ENCODE results near the gene LY6G5C.

Gene LY6G5C

GRCh38 chr6:31662124-31662723 is 18.6 kb downstream of the LY6G5C start:
- no peak for DNase-seq (ENCODE audit: low read depth)

- no peak for DNase-seq (ENCODE audit: low read depth)
Observed at GRCh38 chr6:31661262-31662123, 19.4 kb downstream of the LY6G5C start.

DNA sequence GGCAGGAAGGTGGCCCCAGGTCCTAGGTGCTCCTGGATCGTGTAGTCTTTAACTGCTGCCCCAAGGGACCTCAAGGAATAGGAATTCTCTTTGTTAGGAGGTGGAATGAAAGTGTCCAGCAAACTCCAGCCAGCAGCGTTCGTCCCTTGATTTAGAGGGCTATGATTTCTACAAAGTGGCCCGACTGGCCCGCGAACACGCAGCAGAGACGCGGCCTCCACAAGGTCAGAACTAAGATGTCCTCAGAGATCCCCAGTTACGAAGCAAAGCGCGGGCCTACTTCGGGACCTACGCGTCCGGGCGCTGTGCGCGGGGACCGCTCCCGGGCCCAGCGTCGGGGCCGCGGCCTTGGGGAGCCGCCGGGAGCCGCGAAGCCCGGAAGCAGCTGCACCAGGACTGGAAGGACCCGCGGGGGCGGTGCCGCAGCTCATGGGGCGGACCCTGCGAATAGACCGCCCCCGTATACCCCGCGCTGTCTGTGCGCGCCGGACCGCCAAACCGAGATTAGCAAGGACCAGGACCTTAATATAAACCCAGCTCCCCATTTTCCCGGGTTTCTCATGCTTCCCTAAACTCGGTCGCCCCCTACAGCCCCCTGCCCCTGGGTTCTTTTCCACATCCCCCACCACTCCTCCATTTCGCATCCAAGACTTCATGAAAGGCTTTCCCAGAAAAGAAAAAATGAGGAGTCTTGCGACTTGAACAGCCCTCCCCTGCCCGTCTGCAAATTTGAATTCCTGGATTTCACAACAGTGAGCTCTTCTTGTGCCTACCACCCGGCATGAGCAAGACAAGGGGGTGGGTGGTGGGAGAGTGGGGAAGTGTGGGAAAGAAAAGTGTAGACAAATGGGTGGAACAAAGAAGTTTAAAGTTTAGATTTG is 20.2 kb downstream of the LY6G5C start, which contains the start of gene C6orf47:
Gene C6orf47, minus strand, starts transcription at position 398 of the 881 bp plus-strand sequence. CDS start 831 bp downstream, outside the sequence.
- peak; percentile 78 for DNase-seq (ENCODE audit: low read depth)

DNA sequence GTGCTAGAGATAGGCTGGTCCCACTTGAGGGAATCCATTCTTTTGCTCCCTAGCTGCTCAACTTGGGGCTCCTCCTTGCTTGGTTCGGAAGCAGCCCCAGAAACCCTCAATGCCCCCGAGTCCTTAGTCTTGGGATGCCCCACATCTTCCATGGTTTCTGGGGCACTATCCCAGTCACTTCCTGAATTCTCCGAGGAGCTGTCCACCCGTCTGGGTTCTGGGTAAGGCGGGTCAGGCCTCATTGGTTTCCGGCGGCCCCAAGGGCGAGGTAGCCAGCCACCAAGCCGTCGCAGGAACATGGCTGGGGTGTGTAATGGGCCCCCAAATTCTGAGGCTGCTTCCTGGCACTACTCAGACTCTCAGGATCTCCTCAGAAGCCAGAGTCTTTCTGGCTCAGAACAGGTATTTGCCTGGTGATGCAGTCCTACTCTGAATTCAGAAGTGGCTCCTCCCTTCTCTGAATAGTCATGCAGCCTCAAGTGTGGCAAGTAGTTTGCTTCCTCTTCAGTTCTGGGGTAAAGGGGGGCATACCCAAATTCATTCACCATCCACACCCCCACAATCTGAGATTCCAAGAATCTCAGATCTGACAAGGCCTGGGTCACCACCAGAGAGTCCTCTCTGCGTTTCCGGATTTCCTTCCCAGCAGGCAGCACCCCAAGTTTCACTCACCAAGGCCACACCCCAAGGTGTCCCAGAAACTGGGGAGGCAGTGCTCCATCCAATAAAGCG is 21.1 kb downstream of the LY6G5C start:
- DNase-seq (ENCODE audit: low read depth), result no peak

- DNase-seq (ENCODE audit: low read depth), result no peak
Observed at GRCh38 chr6:31658983-31659648, 21.8 kb downstream of the LY6G5C start.

GRCh38 chr6:31658158-31658688 is 22.6 kb downstream of the LY6G5C start:
- no peak for DNase-seq (ENCODE audit: low read depth)

- DNase-seq (ENCODE audit: low read depth), result no peak
Observed at GRCh38 chr6:31657406-31658157, 23.3 kb downstream of the LY6G5C start.

DNA sequence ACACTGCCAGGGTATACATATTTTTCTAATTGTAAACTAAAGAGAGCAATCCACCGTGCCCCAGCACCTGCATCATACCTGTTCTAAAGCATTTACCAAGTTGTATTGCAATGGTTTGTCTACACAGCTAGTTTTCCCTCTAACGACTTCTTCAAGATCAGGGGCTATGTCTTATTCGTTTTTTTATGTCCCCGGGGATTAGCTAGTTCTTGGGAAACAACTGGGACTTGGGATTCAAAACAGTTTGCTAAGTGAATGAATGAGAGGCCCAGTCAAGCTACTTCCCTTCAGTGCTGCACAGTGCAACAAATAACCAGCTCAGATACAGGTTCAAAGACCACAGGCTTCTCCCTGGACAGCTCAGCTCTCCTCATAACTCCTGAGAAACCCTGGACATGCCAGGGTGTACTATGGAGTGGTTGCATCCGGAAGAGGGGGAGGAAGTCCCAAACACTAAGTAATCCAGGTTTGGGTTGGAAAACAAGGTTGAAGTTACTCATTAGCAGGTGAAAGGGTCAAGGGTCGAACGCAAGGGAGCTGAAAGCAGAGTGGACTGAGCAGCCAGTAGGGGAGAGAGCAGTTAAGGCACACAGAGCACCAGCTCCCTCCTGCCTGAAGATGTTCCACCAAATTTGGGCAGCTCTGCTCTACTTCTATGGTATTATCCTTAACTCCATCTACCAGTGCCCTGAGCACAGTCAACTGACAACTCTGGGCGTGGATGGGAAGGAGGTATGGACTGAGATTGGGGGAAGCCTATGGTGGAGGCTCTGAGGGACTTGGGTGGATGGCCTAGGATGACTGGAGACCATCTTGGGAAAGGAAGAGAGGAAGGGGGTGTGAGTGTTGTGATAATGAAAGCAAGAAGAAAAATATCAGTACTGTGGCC is 25.3 kb downstream of the LY6G5C start, which contains the start of gene APOM:
Gene APOM, plus strand, starts transcription at position 546 of the 889 bp plus-strand sequence. Its CDS starts 73 bp downstream, at position 619.
- DNase-seq (ENCODE audit: low read depth), result no peak

DNA sequence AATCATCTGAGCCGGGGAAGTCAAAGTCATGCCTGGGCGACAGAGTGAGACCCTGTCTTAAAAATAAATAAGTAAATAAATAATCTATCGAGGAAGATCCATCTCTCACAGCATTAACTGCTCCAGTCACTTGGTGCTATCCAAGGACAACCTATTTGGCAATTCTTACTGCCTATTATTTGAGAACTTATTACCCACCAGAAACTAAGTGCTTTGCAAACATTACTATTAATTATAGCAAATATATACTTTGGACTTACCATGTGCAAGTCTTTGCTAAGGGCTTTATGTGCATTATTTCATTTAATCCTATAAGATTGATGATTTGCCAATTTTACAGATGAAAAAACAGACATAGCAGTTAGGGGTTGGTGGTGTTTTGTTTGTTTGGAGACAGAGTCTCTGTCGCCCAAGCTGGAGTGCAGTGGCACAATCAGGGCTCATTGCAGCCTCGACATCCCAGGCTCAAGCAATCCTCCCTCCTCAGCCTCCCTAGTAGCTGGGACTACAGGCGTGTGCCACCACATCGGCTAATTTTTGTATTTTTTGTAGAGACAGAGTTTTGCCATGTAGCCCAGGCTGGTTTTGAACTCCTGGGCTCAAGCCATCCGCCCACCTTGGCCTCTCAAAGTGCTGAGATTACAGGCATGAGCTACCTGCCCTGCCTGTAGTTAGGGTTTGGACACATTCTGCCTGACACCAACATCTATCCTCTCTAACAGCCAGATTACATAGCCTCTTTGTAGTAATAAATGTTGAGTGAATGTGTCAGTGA is 26.1 kb downstream of the LY6G5C start:
- DNase-seq (ENCODE audit: low read depth), result no peak

- DNase-seq (ENCODE audit: low read depth), result peak; percentile 81
Observed at GRCh38 chr6:31652925-31653724, 27.7 kb downstream of the LY6G5C start.

DNA sequence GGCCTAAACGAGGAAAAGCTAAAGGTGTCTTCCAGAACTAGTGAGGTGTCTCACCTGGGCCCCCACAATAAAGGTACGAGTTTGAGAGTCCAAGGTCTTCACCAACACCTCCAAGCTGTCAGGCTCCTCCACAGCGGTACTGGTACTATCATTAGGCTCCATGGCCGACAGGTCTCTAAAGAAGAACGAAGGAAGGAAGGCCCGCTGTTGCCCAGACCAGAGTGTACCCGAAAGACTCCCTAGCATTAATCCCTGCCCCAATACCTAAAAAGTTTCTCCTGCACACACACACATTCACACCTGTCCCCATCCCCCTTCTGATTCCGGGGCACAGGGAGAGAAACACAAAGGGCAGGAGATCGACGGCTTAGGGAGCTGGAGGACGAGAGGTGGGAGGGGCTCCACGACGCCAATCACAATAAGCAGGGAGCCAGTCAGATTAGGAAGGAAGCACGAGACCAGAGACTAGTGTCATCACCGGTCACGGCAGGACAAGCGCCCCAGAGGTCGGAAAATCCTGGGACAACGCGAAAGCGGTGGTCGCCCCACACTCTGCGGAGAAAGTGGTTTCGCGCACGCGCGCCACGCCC is 29.2 kb downstream of the LY6G5C start:
- no peak for DNase-seq (ENCODE audit: low read depth)

DNA sequence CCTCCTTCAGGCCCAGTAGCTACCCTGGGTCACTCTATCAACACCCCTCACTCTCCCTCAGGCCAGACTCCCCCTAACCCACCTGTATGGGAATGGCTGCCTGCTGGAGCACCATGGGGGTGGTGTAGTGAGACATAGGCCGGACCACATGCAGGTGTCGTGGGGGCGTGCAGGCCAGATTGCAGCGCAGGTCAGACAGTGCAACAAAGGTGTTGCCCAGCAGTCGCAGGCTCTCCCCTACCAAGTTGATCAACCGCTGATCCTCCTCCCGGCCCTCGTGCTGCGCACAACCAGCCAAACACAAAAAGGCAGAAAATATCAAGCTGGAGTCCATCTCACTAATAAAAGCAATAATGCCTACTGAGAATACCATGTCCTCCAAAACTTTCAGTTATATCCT is 35.5 kb downstream of the LY6G5C start:
- DNase-seq (ENCODE audit: low read depth), result no peak

DNA sequence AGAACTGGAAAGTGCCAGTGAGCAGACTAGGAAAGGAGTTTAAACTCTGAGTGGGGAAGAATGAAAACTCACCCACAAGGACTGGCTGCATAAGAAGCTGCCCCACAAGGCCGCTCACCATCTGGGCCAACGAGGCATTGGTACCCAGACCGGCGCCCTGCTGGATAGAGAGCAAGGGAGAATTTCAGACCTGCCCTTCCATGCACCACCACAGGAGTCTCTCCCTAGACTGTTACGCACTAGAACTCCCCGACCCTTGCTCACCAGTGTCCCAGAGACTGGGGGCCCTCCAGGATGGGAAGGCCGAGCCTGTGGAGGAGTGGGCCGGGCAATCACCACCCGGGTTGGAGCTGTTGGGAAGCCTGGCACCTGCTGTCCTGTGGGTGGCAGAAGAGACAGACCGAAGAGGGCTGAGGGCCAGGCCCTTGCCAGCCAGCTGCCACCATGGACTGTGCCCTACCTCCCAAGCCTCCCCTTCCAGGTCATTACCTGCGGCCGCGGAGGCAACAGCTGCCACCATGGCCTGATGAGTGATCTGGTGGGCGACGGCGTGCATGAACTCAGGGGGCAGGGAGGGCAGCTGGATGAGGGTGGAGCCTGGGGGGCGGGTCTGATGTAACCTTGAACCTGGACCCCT is 36.9 kb downstream of the LY6G5C start:
- DNase-seq (ENCODE audit: low read depth), result no peak

DNA sequence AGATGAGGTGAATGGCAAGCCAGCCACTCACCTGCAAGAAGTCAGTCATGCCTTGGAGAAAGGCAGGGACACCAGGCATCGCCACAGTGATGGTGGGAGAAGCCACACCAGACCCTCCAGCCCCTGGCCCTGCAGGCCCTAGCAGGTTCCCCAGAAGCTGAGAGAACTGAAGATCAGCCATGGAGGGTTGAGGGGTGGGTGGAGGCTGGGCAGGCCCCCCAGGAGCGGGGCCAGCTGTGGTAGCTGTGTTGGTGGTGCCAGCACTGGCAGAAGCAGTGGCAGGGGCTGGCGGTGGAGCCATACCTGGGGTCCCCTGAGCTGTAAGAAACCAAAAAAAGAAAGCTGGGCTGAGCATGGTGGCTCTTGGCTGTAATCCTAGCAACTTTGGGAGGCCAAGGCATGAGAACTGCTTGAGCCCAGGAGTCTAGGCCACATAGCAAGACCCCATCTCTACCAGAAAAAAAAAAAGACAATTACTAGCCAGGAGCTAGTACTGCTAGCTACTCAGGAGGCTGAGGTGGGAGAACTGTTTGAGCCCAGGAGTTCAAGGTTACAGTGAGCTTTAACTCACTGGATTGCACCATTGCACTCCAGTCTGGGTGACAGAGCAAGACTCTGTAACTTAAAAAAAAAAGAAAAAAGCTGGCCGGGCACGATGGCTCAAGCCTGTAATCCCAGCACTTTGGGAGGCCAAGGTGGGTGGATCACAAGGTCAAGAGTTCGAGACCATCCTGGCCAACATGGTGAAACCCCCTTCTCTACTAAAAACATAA is 37.9 kb downstream of the LY6G5C start:
- no peak for DNase-seq (ENCODE audit: low read depth)

DNA sequence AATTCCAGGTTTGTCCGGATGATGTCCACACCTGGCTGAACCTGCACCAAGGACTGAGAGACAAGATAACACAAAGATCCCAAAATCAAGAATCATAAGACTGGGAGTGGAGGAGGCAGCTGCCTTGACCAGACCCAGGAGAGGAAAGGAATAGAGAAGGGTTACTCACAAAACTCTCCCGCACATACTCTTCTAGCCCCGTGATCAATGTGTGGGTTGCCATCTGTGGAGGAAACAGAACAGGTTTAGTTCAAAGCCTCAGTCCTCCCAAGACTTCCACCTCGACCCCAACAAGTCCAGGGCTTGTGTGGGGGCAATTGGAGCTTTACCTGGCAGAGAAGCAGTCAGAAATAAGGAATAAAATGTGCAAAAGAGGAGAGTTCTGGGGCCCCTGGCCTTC is 39.5 kb downstream of the LY6G5C start:
- no peak for DNase-seq (ENCODE audit: low read depth)

DNA sequence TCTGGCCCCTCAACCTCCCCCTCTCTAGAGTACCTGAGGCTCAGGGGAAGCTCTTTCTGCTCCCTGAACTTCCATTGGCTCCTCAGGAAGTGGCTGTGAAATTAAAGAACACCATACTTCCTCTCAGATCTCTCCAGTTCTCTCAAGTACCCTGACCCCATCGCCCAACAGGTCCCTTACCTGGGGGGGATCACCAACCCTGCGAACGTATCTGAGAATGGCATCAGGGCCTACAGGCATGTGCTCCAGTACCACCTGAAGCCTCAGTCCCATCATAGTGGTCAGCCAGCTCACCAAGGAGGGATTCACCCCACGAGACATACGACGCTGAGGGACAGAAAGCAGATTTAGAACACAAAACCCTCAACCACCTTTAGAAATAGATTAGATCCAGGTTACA is 40.3 kb downstream of the LY6G5C start:
- DNase-seq (ENCODE audit: low read depth), result no peak
